Stomach smooth muscle (tissue), 2 donors: ENCODE measurements around the gene LRRN2.

ENCODE experiments used
- H3K27ac ChIP-seq: one replicate; pipeline ENCODE4 v1.7.0; 2013; ENCODE audit warnings: mild to moderate bottlenecking, low read length, inconsistent platforms
- H3K27me3 ChIP-seq, 2 donors: one replicate each; pipeline ENCODE4 v1.7.0; 2013; ENCODE audit warnings: low read length in 2 of 2; ENCODE audit not compliant: insufficient read depth in 2 of 2, control insufficient read depth in 1 of 2
- H3K36me3 ChIP-seq, 2 donors: one replicate each; pipeline ENCODE4 v1.7.0; 2013; ENCODE audit warnings: low read length in 2 of 2; ENCODE audit not compliant: control insufficient read depth in 2 of 2, insufficient read depth in 2 of 2
- H3K4me1 ChIP-seq: one replicate; pipeline ENCODE4 v1.7.0; 2013; ENCODE audit warnings: low read length; ENCODE audit not compliant: control insufficient read depth, insufficient read depth
- H3K4me3 ChIP-seq, 2 donors: one replicate each; pipeline ENCODE4 v1.7.0; 2013; ENCODE audit warnings: low read length in 2 of 2
- H3K9ac ChIP-seq, 2 donors: one replicate each; pipeline ENCODE4 v1.7.0; 2013; ENCODE audit warnings: low read length in 2 of 2, mild to moderate bottlenecking in 1 of 2
- H3K9me3 ChIP-seq, 2 donors: one replicate each; pipeline ENCODE4 v1.7.0; 2013; ENCODE audit warnings: low read length in 2 of 2; ENCODE audit not compliant: control insufficient read depth in 2 of 2
- donor health status: healthy.
- donor health status: Pancreatic carcinoma.

LRRN2 gene

DNA sequence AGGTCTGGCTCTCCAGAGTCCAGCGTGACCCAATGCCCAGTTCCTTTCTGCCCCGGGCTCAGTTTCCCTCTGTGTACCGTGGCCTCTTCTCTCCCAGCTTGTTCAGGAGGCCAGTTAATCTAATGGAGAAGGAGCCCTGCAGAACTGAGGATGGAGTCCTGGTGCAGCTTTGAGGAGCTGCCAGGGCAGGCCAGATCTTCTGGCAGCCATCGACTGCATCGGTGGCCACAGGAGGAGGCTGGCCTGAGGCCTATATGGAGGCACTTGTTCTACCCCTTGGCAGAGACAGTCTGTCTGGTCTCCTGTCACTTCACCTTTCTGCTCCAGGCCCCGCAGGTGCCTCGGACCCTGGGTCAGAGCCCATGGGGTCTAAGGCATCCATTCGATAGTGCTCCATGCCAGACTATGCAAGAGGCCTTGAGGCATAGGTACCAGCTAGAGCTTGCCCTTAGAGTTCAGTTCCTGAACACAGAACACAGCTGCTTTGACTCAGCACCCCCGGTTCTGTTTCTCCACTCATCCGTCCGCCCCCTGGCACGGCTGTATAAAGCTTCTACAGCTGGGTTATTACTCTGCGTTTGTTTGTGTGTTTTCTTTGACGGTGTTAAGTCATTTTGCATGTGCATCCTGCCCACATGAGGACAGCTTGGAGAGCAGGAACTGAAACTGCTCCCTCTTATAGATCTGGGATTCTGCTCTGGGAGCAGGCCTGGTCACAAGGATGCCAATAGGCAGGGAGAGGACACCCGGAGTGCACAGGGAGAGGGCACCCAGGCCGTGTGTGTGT, 18.5 kb upstream of the LRRN2 start:
- Histone ChIP-seq H3K9ac (no peak overlapping the region), H3K9me3 (no peaks in the 10 kb centered on the region), H3K27ac (no peak overlapping the region), H3K4me3 (no peak overlapping the region), H3K27me3 (peaks cover 0 to 6% of the 10 kb centered on the region in 2 donors), H3K36me3 (no peaks in the 10 kb centered on the region), H3K4me1 (peaks cover 6% of the 10 kb centered on the region)

- no peaks in the 10 kb centered on the region for H3K36me3 ChIP-seq
- H3K9me3 ChIP-seq, result no peaks in the 10 kb centered on the region
- peaks cover 6% of the 10 kb centered on the region for H3K4me1 ChIP-seq
- H3K27me3 ChIP-seq, result peaks cover 0 to 6% of the 10 kb centered on the region in 2 donors
- no peak overlapping the region for H3K27ac ChIP-seq
- no peak overlapping the region for H3K9ac ChIP-seq
- no peak overlapping the region for H3K4me3 ChIP-seq
Measured at GRCh38 chr1:204703268-204703664, 17.7 kb upstream of the LRRN2 start.

DNA sequence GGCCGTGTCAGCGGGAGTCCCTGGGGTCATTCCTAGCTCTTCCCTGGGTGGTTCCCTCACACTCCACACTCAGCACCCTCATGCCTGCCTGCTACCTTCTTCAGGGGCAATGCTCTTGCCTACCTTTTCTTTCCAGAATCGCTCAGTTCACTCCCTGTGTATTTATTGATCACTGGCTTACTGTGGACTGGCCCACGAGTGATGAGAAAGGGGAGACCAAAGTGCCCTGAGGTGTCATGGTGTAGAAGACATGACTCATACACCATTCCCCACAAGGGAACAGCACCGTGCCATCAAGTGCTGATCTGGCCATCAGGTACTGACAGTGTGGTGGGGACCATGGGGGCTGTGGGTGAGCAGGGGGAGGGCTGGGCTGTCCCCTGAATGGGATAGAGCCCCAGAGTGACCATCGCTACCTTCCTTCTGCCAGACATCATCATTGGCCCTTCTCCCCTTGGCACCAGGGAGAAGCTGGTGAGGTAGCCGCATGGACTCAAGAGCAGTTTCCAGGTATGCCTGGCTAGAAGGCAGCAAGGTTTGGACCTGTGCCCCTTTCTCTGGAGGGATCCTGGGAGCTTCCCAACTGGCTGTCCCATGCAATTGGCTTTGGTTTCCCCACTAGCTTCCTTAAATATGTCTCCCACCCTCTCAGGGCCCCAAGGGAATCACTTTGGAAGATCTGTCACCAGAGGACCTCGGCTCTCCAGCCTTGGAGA, 17.2 kb upstream of the LRRN2 start:
- Histone ChIP-seq H3K4me1 (peaks cover 6% of the 10 kb centered on the region), H3K27me3 (peaks cover 0 to 6% of the 10 kb centered on the region in 2 donors), H3K9me3 (no peaks in the 10 kb centered on the region), H3K4me3 (no peak overlapping the region), H3K9ac (no peak overlapping the region), H3K27ac (no peak overlapping the region), H3K36me3 (no peaks in the 10 kb centered on the region)

DNA sequence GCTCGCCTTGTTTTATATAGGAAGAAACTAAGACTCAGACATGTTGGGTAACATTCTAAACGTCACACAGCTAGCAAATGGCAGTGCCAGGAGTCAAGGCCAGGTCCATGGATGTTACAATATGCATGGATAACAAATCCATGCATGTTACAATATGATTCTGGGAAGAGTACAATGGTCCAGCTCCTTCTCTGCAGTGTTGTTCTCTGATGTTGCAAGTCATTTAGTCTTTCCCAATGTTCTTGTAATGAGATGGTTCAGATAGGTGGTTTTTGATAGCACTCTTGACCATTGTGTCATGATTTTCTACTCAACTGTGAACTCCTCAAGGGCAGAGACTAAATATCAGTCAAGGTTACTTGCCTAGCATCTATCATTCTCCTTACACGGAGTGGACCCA, 15.7 kb upstream of the LRRN2 start:
- H3K9me3 ChIP-seq, result no peaks in the 10 kb centered on the region
- H3K4me1 ChIP-seq, result peaks cover 6% of the 10 kb centered on the region
- H3K4me3 ChIP-seq, result no peak overlapping the region
- no peak overlapping the region for H3K27ac ChIP-seq
- no peaks in the 10 kb centered on the region for H3K36me3 ChIP-seq
- H3K9ac ChIP-seq, result no peak overlapping the region
- peaks cover 0 to 6% of the 10 kb centered on the region in 2 donors for H3K27me3 ChIP-seq

- no peaks in the 10 kb centered on the region for H3K9me3 ChIP-seq
- no peaks in the 10 kb centered on the region for H3K4me1 ChIP-seq
- H3K27me3 ChIP-seq, result peaks cover 0 to 6% of the 10 kb centered on the region in 2 donors
- no peak overlapping the region for H3K9ac ChIP-seq
- H3K36me3 ChIP-seq, result no peaks in the 10 kb centered on the region
- no peak overlapping the region for H3K27ac ChIP-seq
- H3K4me3 ChIP-seq, result no peak overlapping the region
Measured at GRCh38 chr1:204697893-204698292, 12.4 kb upstream of the LRRN2 start.

GRCh38 chr1:204696606-204697005, 11.1 kb upstream of the LRRN2 start:
- no peaks in the 10 kb centered on the region for H3K4me1 ChIP-seq
- no peak overlapping the region for H3K27ac ChIP-seq

GRCh38 chr1:204695692-204696091, 10.2 kb upstream of the LRRN2 start:
- Histone ChIP-seq H3K27me3 (no peaks in the 10 kb centered on the region), H3K27ac (no peak overlapping the region), H3K9me3 (no peaks in the 10 kb centered on the region), H3K4me3 (no peak overlapping the region), H3K4me1 (no peaks in the 10 kb centered on the region), H3K36me3 (no peaks in the 10 kb centered on the region), H3K9ac (no peak overlapping the region)

More at GRCh38 chr1:204696606-204697005, 11.1 kb upstream of the LRRN2 start:
- no peak overlapping the region for H3K9ac ChIP-seq
- no peak overlapping the region for H3K4me3 ChIP-seq
- no peaks in the 10 kb centered on the region for H3K27me3 ChIP-seq
- H3K36me3 ChIP-seq, result no peaks in the 10 kb centered on the region
- H3K9me3 ChIP-seq, result no peaks in the 10 kb centered on the region

DNA sequence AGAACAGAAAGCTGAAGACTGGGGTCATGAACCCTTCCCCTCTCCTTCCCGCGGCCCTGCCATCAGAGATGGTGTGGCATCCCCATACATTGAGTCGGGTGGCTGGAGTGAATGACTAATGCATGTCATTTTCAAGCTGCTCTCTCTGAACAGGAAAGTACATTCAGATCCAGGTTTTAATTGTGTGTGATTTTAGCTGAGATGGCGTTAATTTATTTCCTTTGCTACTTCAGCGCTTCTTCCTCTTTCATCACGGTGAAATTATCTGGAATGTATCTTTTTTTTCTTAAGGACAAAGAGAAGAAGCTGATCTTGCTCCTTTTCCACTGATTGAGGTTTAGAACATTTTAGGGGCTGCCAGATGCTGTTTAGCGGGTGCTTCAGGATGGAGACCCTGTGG, 8.6 kb upstream of the LRRN2 start:
- Histone ChIP-seq H3K9ac (no peak overlapping the region), H3K36me3 (no peaks in the 10 kb centered on the region), H3K4me3 (no peak overlapping the region), H3K27me3 (no peaks in the 10 kb centered on the region), H3K4me1 (no peaks in the 10 kb centered on the region), H3K27ac (no peak overlapping the region), H3K9me3 (no peaks in the 10 kb centered on the region)

DNA sequence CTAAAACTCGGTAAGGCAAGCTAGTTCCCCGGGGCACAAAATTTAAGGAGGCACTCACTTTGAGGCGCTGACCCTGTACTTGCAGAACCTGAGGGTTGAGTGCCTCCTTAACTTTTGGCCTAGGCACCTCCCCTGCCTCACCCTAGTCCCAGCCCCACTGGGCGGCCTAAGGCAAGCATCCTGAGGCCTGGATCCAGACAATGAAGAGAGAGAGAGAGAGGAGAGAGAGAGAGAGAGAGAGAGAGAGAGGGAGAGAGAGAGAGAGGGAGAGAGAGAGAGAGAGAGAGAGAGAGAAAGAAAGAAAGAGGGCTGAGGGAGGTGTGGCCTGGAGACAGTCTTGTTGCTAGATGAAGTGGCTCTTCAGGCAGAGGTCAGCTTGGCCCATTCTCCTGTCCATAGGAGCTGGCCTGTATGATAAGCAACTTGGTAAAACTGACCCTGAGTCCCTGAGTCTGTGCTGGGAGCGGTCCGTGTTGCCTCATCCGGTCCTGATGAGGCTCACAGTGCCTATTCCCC, 7.4 kb upstream of the LRRN2 start:
- no peaks in the 10 kb centered on the region for H3K9me3 ChIP-seq
- H3K27ac ChIP-seq, result no peak overlapping the region
- H3K4me1 ChIP-seq, result no peaks in the 10 kb centered on the region
- no peaks in the 10 kb centered on the region for H3K36me3 ChIP-seq
- peaks cover 0 to 2% of the 10 kb centered on the region in 2 donors for H3K27me3 ChIP-seq
- H3K4me3 ChIP-seq, result no peak overlapping the region
- no peak overlapping the region for H3K9ac ChIP-seq

DNA sequence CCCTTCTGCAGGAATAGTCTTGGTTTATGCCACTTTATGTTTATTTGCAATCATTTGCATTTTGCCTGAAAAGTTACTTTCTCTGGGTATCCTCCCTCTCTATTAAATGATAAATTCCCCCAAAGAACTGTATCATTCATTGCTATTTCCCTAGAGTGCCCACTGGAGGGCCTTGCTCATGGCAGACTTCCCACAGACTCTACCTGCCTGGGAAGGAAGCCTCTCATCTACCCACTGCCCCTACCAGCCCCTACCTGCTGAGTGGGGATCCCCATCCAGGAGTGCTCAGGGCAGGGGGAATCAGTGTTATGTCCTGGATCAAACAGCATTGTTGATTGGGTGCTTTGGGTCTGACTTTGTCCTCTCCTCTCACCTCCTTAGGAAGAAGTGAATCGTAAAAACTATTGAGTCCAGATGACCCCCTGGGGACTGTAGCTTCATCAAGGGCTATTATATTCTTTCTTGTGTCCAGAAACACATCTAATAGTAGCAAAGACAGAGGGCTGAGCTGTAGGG, 6.8 kb upstream of the LRRN2 start:
- H3K4me1 ChIP-seq, result no peaks in the 10 kb centered on the region
- no peak overlapping the region for H3K4me3 ChIP-seq
- peaks cover 0 to 2% of the 10 kb centered on the region in 2 donors for H3K27me3 ChIP-seq
- no peak overlapping the region for H3K9ac ChIP-seq
- no peak overlapping the region for H3K27ac ChIP-seq
- H3K36me3 ChIP-seq, result no peaks in the 10 kb centered on the region
- no peaks in the 10 kb centered on the region for H3K9me3 ChIP-seq
